Colonic mucosa (tissue), 4 donors: ENCODE results near the gene ANTXR1. TPM values are rescaled to one million over a fixed set of nuclear protein-coding genes. Genes with fewer than 3 reads are reported as not detected.
A peak's percentile ranks its signal among the peaks of the same experiment; 100 is the strongest.

ENCODE experiments used
- DNase-seq: peaks from one replicate; pipeline ENCODE4 v3.0.0-alpha.2; 2020
- H3K27ac ChIP-seq: fragments of 200-600 bp; one replicate; pipeline ENCODE4 v1.8.0; 2021
- H3K27me3 ChIP-seq: fragments of 200-600 bp; one replicate; pipeline ENCODE4 v1.8.0; 2021
- H3K36me3 ChIP-seq: fragments of 200-600 bp; one replicate; pipeline ENCODE4 v1.8.0; 2021
- H3K4me1 ChIP-seq: fragments of 200-600 bp; one replicate; pipeline ENCODE4 v1.8.0; 2021; ENCODE audit warnings: mild to moderate bottlenecking
- H3K4me3 ChIP-seq: fragments of 200-600 bp; one replicate; pipeline ENCODE4 v1.8.0; 2021
- H3K9ac ChIP-seq, 2 donors: one replicate each; pipeline ENCODE4 v1.7.0; 2013; ENCODE audit warnings: control low read depth in 2 of 2, low read depth in 2 of 2, low read length in 2 of 2
- H3K9me3 ChIP-seq: fragments of 200-600 bp; one replicate; pipeline ENCODE4 v1.8.0; 2021
- intact Hi-C: fragments of 100-400 bp; cut with DNase I; formaldehyde crosslinking; loops from one replicate; pipeline ENCODE4 v1.14.1; 2022
- total RNA-seq, 2 donors: library from RNA; stranded (reverse); fragmentation: NEBNext Ultra II Directional in 1 of 2; extraction: Animal tissue kit (Norgen Biotek cat#: 25700) in 1 of 2; gene quantifications; one replicate each; pipeline ENCODE4 v1.2.1, GENCODE V29; 2021
- TF ChIP-seq, protein P1 (sequence below): fragments of 200-600 bp; IDR thresholded peaks from one replicate; pipeline ENCODE4 v1.8.0; 2022; ENCODE audit warnings: antibody characterized with exemption, mild to moderate bottlenecking
- donor health status: healthy.
- donor health status: DM: no; HTN: no; CAD: no.
- donor health status: DM: no; HTN: no; CAD: no.

The ANTXR1 gene
- total RNA-seq, 2 donors from 2014 or later: 8.1 to 17.0 TPM

DNA sequence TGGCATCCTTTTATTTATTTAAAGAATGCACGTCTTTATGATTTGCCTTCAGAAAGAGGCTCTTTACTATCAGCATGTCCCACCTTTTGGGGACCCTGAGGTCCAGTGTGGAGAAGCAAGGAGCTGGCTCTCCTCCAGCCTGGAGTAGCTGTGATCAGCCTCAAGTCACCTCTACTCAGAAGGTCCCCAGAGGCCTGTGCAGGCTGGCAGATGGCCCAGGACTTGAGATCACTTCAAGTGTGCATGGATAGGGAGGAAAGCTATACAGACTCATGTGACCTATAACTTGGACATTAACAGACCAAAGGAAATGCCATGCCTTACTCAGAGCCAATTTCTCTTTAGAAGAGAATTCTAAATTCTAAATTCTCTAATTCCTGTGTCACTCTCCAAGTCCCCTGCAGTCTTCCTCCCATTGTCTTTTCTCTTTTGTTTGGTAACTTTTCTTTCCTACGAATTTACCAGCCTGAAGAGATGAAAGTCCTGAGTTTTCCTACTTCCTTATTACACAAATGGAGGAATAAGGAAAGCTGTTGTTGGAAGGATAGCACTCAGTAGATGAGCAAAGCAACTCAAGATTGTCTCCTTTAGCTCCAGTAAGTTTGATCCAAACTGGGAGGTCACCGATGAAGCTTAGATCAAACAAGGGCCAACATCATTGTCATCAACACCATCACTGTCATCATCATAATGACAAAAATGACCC, 210.1 kb downstream of the ANTXR1 start:
- intact Hi-C loops: no loop called here
- peak overlapping the region; percentile 37 for H3K27ac ChIP-seq
- TF ChIP-seq, protein P1, sequence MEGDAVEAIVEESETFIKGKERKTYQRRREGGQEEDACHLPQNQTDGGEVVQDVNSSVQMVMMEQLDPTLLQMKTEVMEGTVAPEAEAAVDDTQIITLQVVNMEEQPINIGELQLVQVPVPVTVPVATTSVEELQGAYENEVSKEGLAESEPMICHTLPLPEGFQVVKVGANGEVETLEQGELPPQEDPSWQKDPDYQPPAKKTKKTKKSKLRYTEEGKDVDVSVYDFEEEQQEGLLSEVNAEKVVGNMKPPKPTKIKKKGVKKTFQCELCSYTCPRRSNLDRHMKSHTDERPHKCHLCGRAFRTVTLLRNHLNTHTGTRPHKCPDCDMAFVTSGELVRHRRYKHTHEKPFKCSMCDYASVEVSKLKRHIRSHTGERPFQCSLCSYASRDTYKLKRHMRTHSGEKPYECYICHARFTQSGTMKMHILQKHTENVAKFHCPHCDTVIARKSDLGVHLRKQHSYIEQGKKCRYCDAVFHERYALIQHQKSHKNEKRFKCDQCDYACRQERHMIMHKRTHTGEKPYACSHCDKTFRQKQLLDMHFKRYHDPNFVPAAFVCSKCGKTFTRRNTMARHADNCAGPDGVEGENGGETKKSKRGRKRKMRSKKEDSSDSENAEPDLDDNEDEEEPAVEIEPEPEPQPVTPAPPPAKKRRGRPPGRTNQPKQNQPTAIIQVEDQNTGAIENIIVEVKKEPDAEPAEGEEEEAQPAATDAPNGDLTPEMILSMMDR: no peak
- DNase-seq: peak; percentile 35
- H3K9ac ChIP-seq: no peak overlapping the region
- H3K4me1 ChIP-seq: peaks cover 5% of the 10 kb centered on the region
- no peaks in the 10 kb centered on the region for H3K36me3 ChIP-seq
- no peaks in the 10 kb centered on the region for H3K9me3 ChIP-seq
- H3K27me3 ChIP-seq: no peaks in the 10 kb centered on the region
- H3K4me3 ChIP-seq: no peak overlapping the region

DNA sequence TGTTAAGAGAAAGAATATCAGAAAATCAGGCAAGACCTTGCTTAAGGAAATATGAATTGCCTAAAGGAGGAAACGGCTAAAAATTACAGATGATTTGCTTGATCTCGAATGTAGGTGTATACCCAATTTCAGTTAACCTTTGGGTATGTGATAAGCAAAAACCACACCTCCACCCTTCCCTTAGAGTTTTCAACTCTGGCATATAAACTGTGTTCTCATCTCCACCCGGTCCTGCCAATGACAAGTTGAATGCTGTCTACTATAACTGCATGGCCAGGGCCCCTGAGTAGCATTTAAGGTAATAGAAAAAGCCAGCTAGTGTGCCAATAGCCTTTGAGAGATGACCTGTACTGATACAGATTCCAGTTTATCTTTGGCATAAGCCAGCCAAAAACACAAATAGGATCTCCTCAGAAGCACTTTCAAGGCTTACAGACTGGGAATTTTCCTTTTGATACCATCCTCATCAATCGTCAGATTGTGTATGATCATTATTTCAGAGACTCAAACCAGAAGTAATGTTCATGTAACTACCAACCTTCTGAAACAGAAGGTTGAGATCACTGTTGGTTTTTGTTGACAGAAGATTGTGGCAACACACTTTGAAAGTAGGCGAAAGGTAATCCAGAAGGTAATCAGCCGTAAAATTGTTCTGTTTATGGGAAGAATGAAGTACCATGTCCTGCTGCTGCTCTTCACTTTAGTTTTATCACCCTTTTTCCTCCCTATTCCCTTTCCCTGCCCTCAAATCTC, 211.0 kb downstream of the ANTXR1 start:
- Histone ChIP-seq H3K27ac (peak overlapping the region; percentile 37), H3K9me3 (no peaks in the 10 kb centered on the region), H3K4me3 (no peak overlapping the region), H3K36me3 (no peaks in the 10 kb centered on the region), H3K27me3 (no peaks in the 10 kb centered on the region), H3K9ac (no peak overlapping the region), H3K4me1 (peaks cover 5% of the 10 kb centered on the region)
- DNase-seq: peak; percentile 36
- intact Hi-C loops: no loop called here
- TF ChIP-seq, protein P1: no peak

DNA sequence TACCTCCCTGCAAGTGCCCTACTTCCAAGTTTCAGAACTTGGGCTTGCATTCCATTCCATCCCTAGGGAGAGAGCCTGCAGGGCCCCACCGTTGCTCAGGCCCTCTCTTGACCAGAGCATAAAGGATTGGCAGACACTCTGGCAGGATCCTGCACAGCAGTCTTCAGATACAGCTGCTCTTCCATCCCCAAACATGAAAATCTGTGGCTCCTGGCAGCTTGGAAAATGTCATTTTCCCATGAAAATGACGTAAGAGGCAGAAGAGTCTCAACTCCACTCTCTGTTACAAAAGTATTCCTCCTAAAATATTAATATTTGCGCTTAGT, 211.5 kb downstream of the ANTXR1 start:
- TF ChIP-seq, protein P1: no peak
- intact Hi-C loops: no loop called here
- no peaks in the 10 kb centered on the region for H3K27me3 ChIP-seq
- no peaks in the 10 kb centered on the region for H3K36me3 ChIP-seq
- H3K9me3 ChIP-seq: no peaks in the 10 kb centered on the region
- no peak overlapping the region for H3K9ac ChIP-seq
- peaks cover 5% of the 10 kb centered on the region for H3K4me1 ChIP-seq
- no peak for DNase-seq
- peak overlapping the region; percentile 37 for H3K27ac ChIP-seq
- H3K4me3 ChIP-seq: no peak overlapping the region

DNA sequence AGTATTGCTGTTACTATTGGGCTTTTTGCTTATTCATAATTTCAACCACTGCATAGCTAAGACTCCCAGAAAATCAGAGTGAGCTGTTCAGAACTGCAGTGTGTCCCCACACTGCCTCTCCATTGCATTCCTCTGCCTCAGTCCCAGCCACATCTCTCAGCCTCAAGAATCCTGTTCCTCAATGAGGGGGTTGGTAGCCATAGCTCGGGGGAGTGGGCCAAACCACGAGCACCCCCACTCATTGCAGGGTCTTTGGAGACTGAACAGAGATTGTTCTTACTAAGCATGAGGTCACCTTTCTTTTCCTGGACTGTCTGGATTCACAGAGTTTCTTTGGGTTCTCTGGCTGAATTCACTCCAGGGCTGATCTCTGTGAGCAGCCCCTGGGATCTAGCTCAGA, 213.0 kb downstream of the ANTXR1 start:
- peak; percentile 9 for DNase-seq
- no peak overlapping the region for H3K9ac ChIP-seq

DNA sequence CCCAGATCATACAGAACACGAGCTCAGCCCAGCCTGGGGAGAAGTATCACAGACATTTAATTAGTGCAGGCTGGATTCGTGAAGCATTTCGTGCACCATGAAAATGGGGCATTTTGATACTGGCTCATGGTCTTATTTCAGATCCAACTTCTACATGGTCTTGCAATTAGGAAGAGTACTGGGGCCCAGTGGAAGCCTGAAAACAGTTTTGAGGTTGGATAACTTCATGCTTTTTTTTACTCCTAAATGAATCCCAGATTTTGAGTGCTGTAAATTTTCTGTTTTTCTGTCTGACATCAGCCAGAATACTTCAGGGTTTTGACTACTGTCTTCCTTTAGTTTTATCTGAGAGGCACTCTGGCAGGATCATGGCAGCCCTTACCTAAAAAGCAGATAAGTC, 213.9 kb downstream of the ANTXR1 start:
- H3K4me3 ChIP-seq: no peak overlapping the region
- no peaks in the 10 kb centered on the region for H3K36me3 ChIP-seq
- no peak for DNase-seq
- no peaks in the 10 kb centered on the region for H3K9me3 ChIP-seq
- no peak overlapping the region for H3K27ac ChIP-seq
- peaks cover 5% of the 10 kb centered on the region for H3K4me1 ChIP-seq
- intact Hi-C loops: no loop called here
- no peak overlapping the region for H3K9ac ChIP-seq
- no peaks in the 10 kb centered on the region for H3K27me3 ChIP-seq
- TF ChIP-seq, protein P1: no peak

More for the DNA sequence above, 213.0 kb downstream of the ANTXR1 start:
- intact Hi-C loops: no loop called here
- Histone ChIP-seq H3K9me3 (no peaks in the 10 kb centered on the region), H3K36me3 (no peaks in the 10 kb centered on the region), H3K4me1 (peaks cover 5% of the 10 kb centered on the region), H3K27me3 (no peaks in the 10 kb centered on the region), H3K27ac (no peak overlapping the region), H3K4me3 (no peak overlapping the region)
- TF ChIP-seq, protein P1: no peak
